GM18909 (cell line): ENCODE measurements around the gene EEIG1.
"Not testable (repeated sequence)": the region's sequence is repeated elsewhere in the genome, so short reads cannot be mapped to it uniquely, and the experiment has no call there.

Experiments used
- ATAC-seq: cut with Tn5 transposase; IDR thresholded peaks from one replicate; pipeline ENCODE4 v1.9.1; 2021; ENCODE audit warnings: mild to moderate bottlenecking; ENCODE audit not compliant: unreplicated experiment, poor library complexity

EEIG1 gene

DNA sequence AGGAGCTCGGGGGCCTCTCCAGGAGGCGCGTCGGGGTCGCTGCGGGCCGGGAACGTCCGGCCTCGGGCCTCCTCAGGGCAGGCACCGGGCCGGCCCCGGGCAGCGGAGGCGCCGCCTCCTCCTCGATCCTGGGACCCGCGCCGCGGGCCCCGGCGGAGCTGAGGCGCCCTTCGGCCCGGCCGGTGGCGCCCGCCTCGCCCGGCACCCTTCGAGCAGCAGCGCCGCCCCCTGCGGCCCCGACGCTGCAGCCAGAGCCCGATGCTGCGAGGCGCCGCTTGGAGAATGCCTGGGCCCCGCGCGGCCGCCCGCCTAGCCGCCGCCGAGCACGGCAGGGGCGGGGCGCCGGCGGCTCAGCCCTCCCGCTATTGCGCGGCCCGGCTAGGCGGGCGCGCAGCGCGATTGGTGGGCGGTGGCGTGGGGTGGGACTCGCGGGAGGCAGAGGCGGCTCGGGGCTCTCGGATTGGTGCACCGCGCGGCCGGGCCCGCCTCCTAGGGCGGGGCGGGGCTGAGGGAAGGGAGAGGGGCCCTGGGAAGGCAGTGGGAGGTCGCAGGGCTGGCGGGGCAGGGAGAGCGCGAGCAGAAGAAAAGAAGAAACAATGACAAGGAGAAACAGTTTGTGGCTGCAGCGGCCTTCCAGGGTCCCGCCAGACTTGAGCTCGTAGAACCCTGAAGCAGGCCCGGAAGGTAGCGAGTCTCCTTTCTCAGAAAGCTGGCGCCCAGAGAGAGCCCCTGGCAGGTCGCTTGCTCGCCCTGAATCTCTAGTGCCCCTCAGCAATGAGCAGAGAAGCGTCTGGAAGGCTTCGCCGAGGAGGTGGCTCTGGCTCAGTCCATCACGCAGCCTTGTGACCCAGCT lies at the start of gene EEIG1:
TSS of gene EEIG1 (minus strand) at position 284 of the 853 bp plus-strand sequence. CDS start 852 bp downstream, outside the sequence.
- peak; percentile 79 for ATAC-seq

GRCh38 chr9:128027705-128028104 lies 46.9 kb upstream of the EEIG1 start:
- ATAC-seq, result no peak

- no peak for ATAC-seq
Observed at GRCh38 chr9:128026773-128027541, 46.2 kb upstream of the EEIG1 start.

GRCh38 chr9:128026255-128026772 lies 45.5 kb upstream of the EEIG1 start:
- no peak for ATAC-seq

DNA sequence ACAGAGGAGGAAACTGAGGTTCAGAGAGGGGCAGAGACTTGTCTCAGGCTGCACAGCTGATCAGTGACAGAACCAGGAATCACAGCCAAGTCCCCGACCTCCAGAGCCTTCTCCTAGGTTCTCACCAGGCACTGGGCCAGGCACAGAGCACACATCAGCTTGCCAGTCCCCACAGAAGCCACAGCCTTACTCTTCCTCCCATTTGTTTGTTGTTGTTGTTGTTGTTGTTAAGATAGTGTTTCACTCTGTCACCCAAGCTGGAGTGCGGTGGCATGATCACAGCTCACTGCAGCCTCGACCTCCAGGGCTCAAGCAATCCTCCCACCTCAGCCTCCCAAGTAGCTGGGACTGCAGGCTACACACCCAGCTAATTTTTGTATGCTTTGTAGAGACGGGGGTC lies 44.9 kb upstream of the EEIG1 start:
- no peak for ATAC-seq

GRCh38 chr9:128024761-128025308 lies 44.0 kb upstream of the EEIG1 start:
- ATAC-seq, result no peak

DNA sequence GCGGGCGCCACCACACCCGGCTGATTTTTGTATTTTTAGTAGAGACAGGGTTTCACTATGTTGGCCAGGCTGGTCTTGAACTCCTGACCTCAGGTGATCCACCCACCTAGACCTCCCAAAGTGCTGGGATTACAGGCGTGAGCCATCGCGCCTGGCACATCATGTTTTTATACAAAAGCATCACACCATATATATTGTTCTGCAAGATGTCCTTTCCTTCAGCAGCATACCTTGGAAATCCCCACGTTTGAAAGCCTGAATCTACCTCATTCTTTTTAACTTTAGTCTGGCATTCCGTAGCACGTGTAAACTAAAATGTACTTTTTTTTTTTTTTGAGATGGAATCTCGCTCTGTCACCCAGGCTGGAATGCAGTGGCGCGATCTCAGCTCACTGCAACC lies 42.9 kb upstream of the EEIG1 start:
- not testable (repeated sequence) for ATAC-seq

DNA sequence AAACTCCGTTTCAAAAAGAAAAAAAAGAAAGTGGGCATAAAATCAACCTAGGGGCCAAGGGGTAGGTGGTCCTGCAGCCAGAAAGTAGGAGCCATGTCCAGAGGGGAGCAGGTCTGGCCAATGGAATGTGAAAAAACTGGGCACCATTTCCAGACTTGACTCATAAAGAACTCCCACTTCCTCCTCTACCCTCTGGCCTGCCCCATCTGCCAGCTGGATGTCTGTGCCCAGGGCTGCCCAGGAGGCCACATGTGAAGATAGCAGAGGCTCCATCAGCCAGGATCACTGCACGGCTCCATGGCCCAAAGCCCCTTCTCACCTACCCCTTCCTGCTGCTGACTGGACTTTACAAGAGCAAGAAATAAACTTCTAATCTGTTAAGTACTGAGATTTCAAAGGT lies 42.1 kb upstream of the EEIG1 start:
- no peak for ATAC-seq

DNA sequence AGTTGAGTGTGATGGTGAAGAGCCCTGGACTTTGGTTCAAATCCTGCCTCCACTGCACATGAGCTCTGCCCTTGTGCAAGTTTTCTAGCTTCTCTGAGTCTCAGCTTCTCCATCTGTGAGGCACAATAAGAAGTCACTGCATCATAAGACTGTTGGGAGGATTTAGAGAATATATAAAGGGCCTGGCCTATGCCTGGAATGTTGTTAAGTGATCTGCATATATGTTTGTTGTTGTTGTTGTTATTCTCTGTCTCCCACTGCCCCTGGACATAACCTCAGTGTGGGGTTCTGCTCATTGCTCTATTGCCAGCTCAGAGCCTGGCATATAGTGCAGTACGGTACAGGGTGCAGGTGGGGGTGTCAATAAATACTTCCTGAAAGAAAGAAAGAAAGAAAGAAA lies 40.3 kb upstream of the EEIG1 start:
- no peak for ATAC-seq

DNA sequence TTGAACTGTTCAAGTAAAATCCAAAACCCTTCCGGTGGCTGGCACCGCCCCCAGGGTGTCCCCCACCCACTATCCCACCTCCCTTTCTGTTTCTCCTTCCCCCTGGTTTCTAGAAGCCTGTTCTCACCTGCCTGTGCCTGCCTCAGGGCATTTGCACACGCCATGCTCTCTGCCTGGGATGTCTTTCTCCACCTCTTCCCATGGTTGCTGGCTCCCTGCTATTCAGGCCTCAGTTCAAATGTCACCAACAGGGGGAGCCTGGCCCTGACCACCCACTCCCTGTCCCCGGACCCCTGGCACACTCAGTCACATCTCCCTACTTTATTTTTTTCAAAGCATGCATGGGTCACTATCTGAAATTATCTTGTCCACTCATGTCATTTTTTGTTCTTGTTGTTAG lies 39.9 kb upstream of the EEIG1 start:
- ATAC-seq, result no peak

DNA sequence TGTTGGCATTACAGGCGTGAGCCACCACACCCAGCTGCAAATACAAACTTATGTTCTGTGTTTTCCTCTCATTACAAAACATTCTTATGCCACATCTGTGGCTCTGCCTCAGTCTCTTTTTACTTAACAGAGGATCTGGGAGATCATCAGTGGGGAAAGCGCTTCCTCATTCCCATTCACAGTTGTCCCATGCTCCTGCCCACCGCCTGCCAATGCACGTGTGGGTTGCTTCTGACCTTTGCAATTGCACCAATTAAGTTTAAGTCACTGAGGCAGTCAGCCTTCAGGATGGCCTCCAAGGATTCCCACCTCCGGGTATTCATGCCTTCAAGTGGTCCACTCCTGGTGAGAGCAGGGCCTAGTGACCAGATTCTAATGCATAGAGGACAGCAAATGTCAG lies 34.9 kb upstream of the EEIG1 start:
- ATAC-seq, result no peak

DNA sequence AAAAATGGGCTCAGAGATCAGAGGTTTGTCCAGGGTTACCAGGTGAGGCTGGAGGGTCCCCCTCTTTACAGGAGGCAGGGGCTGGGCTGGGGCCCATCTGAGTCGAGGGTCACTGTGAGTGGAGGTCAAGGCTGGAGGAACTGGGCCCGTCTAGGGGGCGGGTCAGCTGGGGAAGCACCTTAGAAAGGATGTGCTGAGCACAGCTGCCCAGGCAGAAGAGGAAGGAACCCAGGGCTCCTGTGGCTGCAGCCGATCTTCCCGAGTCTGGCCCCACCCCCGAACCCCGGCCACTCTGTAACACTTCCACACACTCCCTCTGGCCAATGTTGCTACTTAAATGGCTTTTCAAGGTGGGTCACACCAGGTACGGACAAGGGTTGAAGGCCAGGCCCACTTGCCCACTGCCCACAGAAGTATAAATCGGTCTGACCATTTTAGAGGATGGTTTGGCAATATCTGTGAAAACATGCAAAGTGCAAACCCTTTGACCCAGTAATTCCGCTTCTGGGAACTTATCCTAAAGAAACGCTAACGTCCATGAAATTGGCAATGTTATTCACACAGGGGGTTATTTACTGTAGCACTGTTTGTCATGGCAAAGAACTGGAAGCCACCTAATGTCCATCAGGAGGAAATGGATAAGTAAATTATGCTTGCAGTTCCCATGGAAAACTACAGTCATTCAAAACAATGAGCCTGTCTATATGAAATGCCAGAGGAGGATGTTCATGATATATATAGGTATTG lies 30.5 kb upstream of the EEIG1 start:
- no peak for ATAC-seq

GRCh38 chr9:128009639-128010038 lies 28.9 kb upstream of the EEIG1 start:
- ATAC-seq, result no peak

- no peak for ATAC-seq
Observed at GRCh38 chr9:128008171-128008570, 27.4 kb upstream of the EEIG1 start.

DNA sequence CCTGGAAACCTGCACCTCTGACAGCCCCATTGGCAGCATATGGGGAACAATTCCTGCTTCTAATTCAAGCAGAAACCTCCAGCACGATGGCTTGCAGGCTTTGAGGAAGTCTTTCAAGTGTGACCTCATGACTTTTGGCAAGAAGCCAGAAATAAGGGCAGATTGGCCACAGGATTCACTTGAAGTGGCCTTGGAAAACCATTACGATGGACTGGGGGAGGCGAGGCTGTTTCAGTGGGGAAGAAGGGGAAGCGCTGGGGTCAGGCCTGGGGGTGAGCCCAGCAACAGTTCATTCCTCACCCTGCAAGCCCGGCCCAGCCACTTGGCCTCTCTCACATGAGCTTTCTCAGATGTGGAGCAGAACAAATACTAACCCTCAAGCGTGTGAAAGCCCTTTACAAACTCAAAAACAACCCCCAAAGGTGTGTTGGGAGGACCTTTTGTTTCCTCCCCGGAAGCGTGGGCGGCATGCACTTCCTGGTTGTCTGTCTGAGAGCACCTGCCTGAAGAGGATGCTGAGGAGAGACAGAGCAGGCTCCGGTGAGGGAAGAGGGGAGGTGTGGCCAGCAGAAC lies 26.9 kb upstream of the EEIG1 start:
- no peak for ATAC-seq

- ATAC-seq, result no peak
Observed at GRCh38 chr9:128006332-128006996, 25.7 kb upstream of the EEIG1 start.

GRCh38 chr9:128005923-128006322 lies 25.1 kb upstream of the EEIG1 start:
- no peak for ATAC-seq

- no peak for ATAC-seq
Observed at GRCh38 chr9:128003966-128004604, 23.3 kb upstream of the EEIG1 start.

DNA sequence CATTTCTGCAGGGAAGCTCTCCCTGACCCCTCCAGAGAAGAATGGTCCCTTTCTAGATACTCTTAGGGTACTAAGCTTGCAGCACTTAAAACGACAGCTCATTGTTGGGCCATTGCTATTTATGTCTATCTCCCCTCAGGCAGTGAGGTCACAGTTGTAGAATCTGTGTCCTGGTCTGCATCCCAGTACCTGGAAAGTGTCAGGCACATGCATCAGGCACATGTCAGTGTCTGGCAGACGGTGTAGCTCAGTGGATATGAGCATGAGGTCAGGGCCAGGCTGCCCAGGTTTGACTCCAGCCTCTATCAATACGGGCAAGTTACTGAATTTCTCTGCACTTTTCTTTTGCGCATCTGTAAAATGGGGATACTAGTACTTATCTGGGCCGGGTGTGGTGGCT lies 22.2 kb upstream of the EEIG1 start:
- ATAC-seq, result no peak
